Erythroblast (primary cell): ENCODE data around the gene KRTAP12-4.
"Not testable (repeated sequence)": the region's sequence is repeated elsewhere in the genome, so short reads cannot be mapped to it uniquely, and the experiment has no call there.

Experiments used
- DNase-seq, 2 experiments: peaks; one replicate each; lab custom pipeline; 2025; lab: John Stamatoyannopoulos, UW
- GATA1 ChIP-seq: IDR thresholded peaks from 2 replicates; pipeline ENCODE4 v1.6.1; 2011; ENCODE audit warnings: low read depth, mild to moderate bottlenecking, control low read depth, low read length, moderate library complexity
- POLR2A ChIP-seq: IDR thresholded peaks from 2 replicates; pipeline ENCODE4 v1.6.1; 2011; ENCODE audit warnings: mild to moderate bottlenecking, low read length

The KRTAP12-4 gene, protein sequence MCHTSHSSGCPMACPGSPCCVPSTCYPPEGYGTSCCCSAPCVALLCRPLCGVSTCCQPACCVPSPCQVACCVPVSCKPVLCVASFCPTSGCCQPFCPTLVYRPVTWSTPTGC

GRCh38 chr21:44654576-44655175 lies at the start of gene KRTAP12-4:
Gene KRTAP12-4, minus strand, starts transcription at chr21:44654659. Its CDS starts 45 bp downstream, at chr21:44654614.
- DNase-seq: no peak
- TF ChIP-seq GATA1 (no peak), POLR2A (no peak)

GRCh38 chr21:44703731-44704635 lies 49.5 kb upstream of the KRTAP12-4 start:
- no peak for DNase-seq
- TF ChIP-seq POLR2A (no peak), GATA1 (no peak)

- TF ChIP-seq GATA1 (no peak), POLR2A (no peak)
- no peak for DNase-seq
Observed at GRCh38 chr21:44702973-44703730, 48.7 kb upstream of the KRTAP12-4 start.

DNA sequence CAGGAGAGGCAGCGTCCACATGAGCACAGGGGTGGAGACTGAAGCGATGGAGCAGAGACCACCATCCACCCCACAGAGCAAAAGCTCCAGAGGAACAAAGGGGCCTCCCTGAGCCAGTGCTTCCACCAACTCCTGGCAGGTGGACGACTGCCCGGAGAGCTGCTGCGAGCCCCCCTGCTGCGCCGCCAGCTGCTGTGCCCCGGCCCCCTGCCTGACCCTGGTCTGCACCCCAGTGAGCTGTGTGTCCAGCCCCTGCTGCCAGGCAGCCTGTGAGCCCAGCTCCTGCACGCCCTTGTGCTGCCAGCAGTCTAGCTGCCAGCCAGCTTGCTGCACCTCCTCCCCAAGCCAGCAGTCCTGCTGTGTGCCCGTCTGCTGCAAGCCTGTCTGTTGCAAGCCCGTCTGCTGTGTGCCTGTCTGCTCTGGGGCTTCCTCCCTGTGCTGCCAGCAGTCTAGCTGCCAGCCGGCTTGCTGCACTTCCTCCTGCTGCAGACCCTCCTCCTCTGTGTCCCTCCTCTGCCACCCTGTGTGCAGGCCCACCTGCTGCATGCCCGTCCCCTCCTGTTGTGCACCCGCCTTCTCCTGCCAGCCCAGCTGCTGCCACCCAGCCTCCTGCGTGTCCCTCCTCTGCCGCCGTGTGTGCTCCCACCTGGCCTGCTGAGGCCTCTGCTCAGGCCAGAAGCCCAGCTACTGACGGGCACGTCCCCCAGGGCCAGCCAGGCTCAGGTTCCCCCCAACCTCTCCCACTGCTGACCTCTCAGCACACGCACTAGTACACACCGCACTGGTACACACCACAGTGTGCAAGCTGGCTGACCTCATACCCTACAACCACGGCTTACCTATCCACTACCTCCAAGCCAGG lies 47.9 kb upstream of the KRTAP12-4 start:
- DNase-seq: no peak
- TF ChIP-seq GATA1 (no peak), POLR2A (no peak)

GRCh38 chr21:44701541-44701940 lies 47.1 kb upstream of the KRTAP12-4 start:
- no peak for DNase-seq
- TF ChIP-seq POLR2A: no peak
- no peak for TF ChIP-seq GATA1

DNA sequence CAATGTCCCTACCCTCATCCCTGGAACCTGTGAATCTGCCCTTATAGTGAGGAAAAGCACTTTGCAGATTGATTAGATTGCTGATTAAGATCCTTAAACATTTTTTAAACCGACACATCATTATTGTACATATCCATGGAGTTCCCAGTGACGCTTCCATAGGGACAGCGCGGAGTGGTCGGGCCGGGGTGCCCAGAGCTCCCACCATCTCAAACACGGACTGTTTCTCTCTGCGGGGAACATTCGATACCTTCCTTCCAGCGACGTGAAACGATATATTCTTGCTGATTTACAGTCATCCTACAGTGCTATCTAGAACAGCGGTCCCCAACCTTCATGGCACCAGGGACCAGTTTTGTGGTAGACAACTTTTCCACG lies 46.6 kb upstream of the KRTAP12-4 start:
- TF ChIP-seq GATA1: no peak
- no peak for TF ChIP-seq POLR2A

DNA sequence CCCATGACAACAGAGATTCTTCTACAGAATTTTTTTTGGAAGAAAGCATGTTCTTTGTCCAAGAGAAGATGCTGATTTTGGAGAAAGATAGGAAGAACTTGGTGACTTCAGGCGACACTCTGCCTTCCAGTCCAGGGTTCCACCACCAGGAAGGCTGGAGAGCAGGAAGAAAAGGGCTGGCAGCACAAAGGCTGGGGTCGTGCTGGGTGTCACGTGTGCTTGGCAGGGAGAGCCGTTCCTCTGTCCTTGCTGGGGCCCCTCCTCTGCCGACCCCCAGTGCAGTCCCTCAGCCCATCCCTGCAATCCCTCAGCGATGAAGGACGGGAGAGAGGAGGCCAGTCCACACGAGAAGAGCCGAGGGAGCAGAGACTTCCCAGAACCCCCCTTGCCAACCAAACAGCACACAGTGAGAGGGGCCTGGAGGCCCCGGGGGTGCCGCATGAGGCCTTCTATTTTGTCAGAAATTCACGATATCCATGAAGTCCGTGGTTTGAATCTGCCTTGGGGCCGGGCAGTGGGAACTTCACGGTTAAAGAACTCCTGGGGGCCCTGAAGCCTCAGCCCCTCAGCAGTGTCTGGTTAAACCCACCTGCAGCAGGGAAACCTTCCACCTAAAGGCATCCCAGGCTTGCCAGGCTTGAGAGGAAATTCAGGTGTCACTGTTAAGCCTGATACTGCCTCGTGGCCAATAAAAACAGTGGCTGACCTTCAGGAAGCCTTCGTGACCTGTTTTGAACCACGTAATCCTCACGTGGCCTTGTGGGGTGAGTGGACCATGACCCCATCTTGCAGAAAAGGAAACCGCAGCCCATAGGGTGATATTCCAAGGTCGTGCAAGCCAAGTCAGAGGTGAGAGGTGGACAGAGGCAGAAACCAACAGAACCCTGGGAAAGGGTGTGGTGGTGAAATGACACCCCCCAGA lies 45.9 kb upstream of the KRTAP12-4 start:
- no peak for TF ChIP-seq POLR2A
- TF ChIP-seq GATA1: no peak
- no peak for DNase-seq

More for the DNA sequence above, 46.6 kb upstream of the KRTAP12-4 start:
- no peak for DNase-seq

DNA sequence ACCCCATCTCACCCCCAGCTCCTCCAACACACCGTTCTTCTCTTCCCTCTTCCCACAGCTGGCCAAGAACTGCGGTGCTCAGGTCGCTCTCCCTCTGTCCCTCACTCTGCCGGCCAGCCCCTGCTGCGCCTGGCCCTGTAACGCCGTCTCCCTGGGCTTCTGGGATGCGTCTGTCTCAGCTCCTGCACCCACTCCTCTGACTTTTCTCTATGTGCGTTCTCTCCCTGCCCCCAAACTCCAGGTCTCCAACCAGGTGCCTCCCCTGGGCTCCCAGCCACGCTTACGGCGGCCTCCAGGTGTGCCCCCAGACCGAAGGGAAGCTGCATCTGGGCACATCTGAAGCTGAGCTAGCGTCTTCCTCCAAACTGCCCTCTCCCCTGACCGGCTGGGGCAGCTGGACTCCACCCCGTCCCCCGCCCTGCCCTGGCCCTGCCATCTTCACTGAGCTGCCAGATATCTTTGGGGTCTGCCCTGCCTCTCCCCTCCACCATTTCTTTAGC lies 45.1 kb upstream of the KRTAP12-4 start:
- TF ChIP-seq GATA1: no peak
- no peak for TF ChIP-seq POLR2A
- no peak for DNase-seq

DNA sequence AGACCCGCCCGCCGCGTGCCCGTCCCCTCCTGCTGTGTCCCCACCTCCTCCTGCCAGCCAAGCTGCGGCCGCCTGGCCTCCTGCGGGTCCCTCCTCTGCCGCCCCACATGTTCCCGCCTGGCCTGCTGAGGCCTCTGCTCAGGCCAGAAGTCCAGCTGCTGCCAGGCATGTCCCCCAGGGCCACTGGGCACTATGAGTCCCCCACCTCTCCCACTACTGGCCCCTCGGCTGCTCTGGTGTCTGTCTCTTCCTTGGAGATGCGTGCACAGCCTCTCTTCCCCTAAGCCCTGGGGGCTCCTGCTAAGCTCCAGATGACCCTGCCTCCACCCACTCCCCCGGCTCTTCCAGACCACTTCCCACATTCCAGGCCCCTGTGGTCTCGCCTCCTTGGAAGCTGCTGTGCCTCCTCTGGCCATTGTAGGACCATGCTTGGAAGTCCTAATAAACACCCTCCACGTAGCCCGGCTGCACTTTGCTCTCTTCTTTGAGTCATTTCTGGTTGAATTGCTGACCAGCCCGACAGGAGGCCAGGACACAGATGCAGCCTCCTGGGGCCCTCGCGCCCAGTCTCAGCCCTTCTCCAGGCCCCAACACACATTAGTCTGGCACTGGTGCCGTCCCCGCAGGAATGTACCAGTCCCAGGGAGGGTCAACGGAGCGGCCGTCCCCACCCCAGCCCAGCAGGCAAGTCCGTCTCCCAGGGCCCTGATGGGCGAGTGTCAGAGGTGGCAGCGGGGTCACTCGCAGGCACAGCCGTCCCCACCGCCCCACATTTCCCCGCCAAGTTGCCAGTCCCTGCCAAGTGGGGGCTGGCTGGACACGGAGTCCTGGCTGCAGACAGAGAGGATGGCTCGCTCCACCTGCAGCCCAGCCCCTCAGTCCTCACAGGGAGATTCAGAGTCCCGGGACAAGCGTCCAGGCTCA lies 43.6 kb upstream of the KRTAP12-4 start:
- no peak for DNase-seq
- TF ChIP-seq POLR2A: no peak
- TF ChIP-seq GATA1: no peak

GRCh38 chr21:44697172-44697810 lies 42.8 kb upstream of the KRTAP12-4 start, which contains the start of gene KRTAP10-12:
Gene KRTAP10-12, plus strand, starts transcription at chr21:44697172. Its CDS starts 30 bp downstream, at chr21:44697202.
- not testable (repeated sequence) for DNase-seq
